IMR-90 (cell line): Measurements from ENCODE around the gene BIK. TPM values are rescaled to one million over a fixed set of nuclear protein-coding genes. Genes with fewer than 3 reads are reported as not detected.

Experiments used
- ATAC-seq: fragments of 200-7000 bp; cut with Tn5 transposase; 2 replicates; pipeline ENCODE4 v1.9.1; 2020; ENCODE audit warnings: low read depth, mild to moderate bottlenecking, moderate library complexity
- BruUV-seq: library from RNA; stranded (reverse); fragments of 400-500 nt; replicated peaks from 2 replicates; lab custom pipeline; 2021; lab: Mats Ljungman, UMichigan
- CTCF ChIA-PET: fragments of 300-600 bp; formaldehyde crosslinking; extraction: SDS; loops from one replicate; lab custom pipeline; 2021; ENCODE audit warnings: antibody characterized with exemption; lab: Yijun Ruan, JAX
- POLR2A ChIA-PET: fragments of 300-600 bp; sonication (Branson Sonifier 250); formaldehyde crosslinking; loops from one replicate; lab custom pipeline; 2022; ENCODE audit warnings: antibody characterized with exemption; ENCODE audit not compliant: unreplicated experiment; lab: Charles Lee
- DNase-seq: peaks from one replicate; pipeline ENCODE4 v3.0.0; 2013
- H2AFZ ChIP-seq: replicated peaks from 2 replicates; pipeline ENCODE3; 2013; ENCODE audit warnings: low read length, mild to moderate bottlenecking; ENCODE audit not compliant: poor library complexity
- H2AK5ac ChIP-seq: 2 replicates; pipeline ENCODE4 v1.6.1; 2013; ENCODE audit warnings: low read depth, low read length, inconsistent platforms
- H2AK9ac ChIP-seq: replicated peaks from 2 replicates; pipeline ENCODE3; 2013; ENCODE audit warnings: mild to moderate bottlenecking, low read depth, low read length, moderate library complexity; ENCODE audit not compliant: poor library complexity
- H2BK120ac ChIP-seq: 2 replicates; pipeline ENCODE4 v1.6.1; 2013; ENCODE audit warnings: low read depth, low read length, inconsistent platforms
- H2BK15ac ChIP-seq: 3 replicates; pipeline ENCODE4 v1.6.1; 2013; ENCODE audit warnings: low read depth, low read length, inconsistent platforms
- H2BK20ac ChIP-seq: 2 replicates; pipeline ENCODE4 v1.6.1; 2013; ENCODE audit warnings: low read depth, mild to moderate bottlenecking, inconsistent platforms, low read length, moderate library complexity
- H2BK5ac ChIP-seq: 2 replicates; pipeline ENCODE4 v1.6.1; 2013; ENCODE audit warnings: mild to moderate bottlenecking, low read depth, low read length, inconsistent platforms; ENCODE audit not compliant: poor library complexity, severe bottlenecking
- H3K14ac ChIP-seq: replicated peaks from 2 replicates; pipeline ENCODE4 v1.6.1; 2013; ENCODE audit warnings: low read depth, low read length, inconsistent platforms
- H3K18ac ChIP-seq: 2 replicates; pipeline ENCODE4 v1.6.1; 2013; ENCODE audit warnings: low read depth, low read length, control low read depth
- H3K23ac ChIP-seq: 2 replicates; pipeline ENCODE4 v1.6.1; 2013; ENCODE audit warnings: low read depth, low read length, inconsistent platforms
- H3K27ac ChIP-seq: 2 replicates; pipeline ENCODE4 v1.5.1; 2013; ENCODE audit warnings: mild to moderate bottlenecking, control low read depth, low read length; ENCODE audit not compliant: insufficient read depth
- H3K27me3 ChIP-seq: 2 replicates; pipeline ENCODE4 v1.6.1; 2013; ENCODE audit warnings: low read length; ENCODE audit not compliant: control insufficient read depth, insufficient read depth
- H3K36me3 ChIP-seq: 2 replicates; pipeline ENCODE4 v1.6.1; 2013; ENCODE audit warnings: low read length, mixed read lengths; ENCODE audit not compliant: control insufficient read depth, insufficient read depth
- H3K4ac ChIP-seq: 2 replicates; pipeline ENCODE4 v1.6.1; 2013; ENCODE audit warnings: low read depth, low read length, inconsistent platforms
- H3K4me1 ChIP-seq: 2 replicates; pipeline ENCODE4 v1.6.1; 2013; ENCODE audit warnings: low read length, mixed read lengths; ENCODE audit not compliant: control insufficient read depth, insufficient read depth
- H3K4me2 ChIP-seq: 2 replicates; pipeline ENCODE4 v1.6.1; 2013; ENCODE audit warnings: low read depth, mild to moderate bottlenecking, control low read depth, low read length, moderate library complexity
- H3K4me3 ChIP-seq: 2 replicates; pipeline ENCODE4 v1.5.1; 2013; ENCODE audit warnings: low read depth, mild to moderate bottlenecking, control low read depth, low read length, moderate library complexity; ENCODE audit not compliant: insufficient read depth
- H3K56ac ChIP-seq: 2 replicates; pipeline ENCODE4 v1.6.1; 2013; ENCODE audit warnings: low read length, inconsistent platforms; ENCODE audit not compliant: insufficient read depth; ENCODE audit errors: extremely low read depth
- H3K79me1 ChIP-seq, 2 experiments: 2 replicates each; pipeline ENCODE4 v1.6.1; 2013; ENCODE audit warnings: low read length in 2 of 2, inconsistent platforms in 1 of 2, low read depth in 1 of 2
- H3K9ac ChIP-seq: 2 replicates; pipeline ENCODE4 v1.6.1; 2013; ENCODE audit warnings: low read depth, low read length, control low read depth
- H3K9me1 ChIP-seq: 2 replicates; pipeline ENCODE4 v1.6.1; 2013; ENCODE audit warnings: low read length, inconsistent platforms; ENCODE audit not compliant: insufficient read depth
- H3K9me3 ChIP-seq: 2 replicates; pipeline ENCODE4 v1.6.1; 2013; ENCODE audit warnings: low read length; ENCODE audit not compliant: control insufficient read depth, insufficient read depth
- H4K20me1 ChIP-seq: 2 replicates; pipeline ENCODE4 v1.6.1; 2013; ENCODE audit warnings: low read length, inconsistent platforms; ENCODE audit not compliant: insufficient read depth
- H4K5ac ChIP-seq: 2 replicates; pipeline ENCODE4 v1.6.1; 2013; ENCODE audit warnings: mild to moderate bottlenecking, low read depth, low read length, control low read depth
- H4K8ac ChIP-seq, 2 experiments: 2 replicates each; pipeline ENCODE4 v1.6.1; 2013; ENCODE audit warnings: low read depth in 2 of 2, low read length in 2 of 2, control low read depth in 1 of 2, inconsistent platforms in 1 of 2
- H4K91ac ChIP-seq: 2 replicates; pipeline ENCODE4 v1.6.1; 2013; ENCODE audit warnings: low read depth, low read length, inconsistent platforms; ENCODE audit not compliant: insufficient read depth
- BHLHE40 ChIP-seq: fragments of 150-350 bp; IDR thresholded peaks from 2 replicates; pipeline ENCODE4 v1.6.1; 2016; ENCODE audit warnings: mild to moderate bottlenecking, low read depth, low read length
- CEBPB ChIP-seq: IDR thresholded peaks from 2 replicates; pipeline ENCODE4 v1.6.1; 2012; ENCODE audit warnings: low read depth, low read length, improper control_type of control experiment
- CHD1 ChIP-seq: IDR thresholded peaks from 2 replicates; pipeline ENCODE4 v1.6.1; 2012; ENCODE audit warnings: low read depth, low read length, improper control_type of control experiment
- FOS ChIP-seq: fragments of 150-350 bp; IDR thresholded peaks from 2 replicates; pipeline ENCODE4 v1.6.1; 2016; ENCODE audit warnings: low read depth, low read length
- MAFK ChIP-seq: IDR thresholded peaks from 2 replicates; pipeline ENCODE4 v1.6.1; 2012; ENCODE audit warnings: low read depth, low read length, improper control_type of control experiment
- MAZ ChIP-seq: IDR thresholded peaks from 2 replicates; pipeline ENCODE4 v1.6.1; 2012; ENCODE audit warnings: low read depth, mild to moderate bottlenecking, low read length, improper control_type of control experiment, moderate library complexity, borderline replicate concordance
- NFE2L2 ChIP-seq: fragments of 150-350 bp; IDR thresholded peaks from 2 replicates; pipeline ENCODE4 v1.6.1; 2016; ENCODE audit warnings: low read depth, mild to moderate bottlenecking, low read length
- POLR2A ChIP-seq: IDR thresholded peaks from 2 replicates; pipeline ENCODE4 v1.6.1; 2012; ENCODE audit warnings: mild to moderate bottlenecking, low read depth, low read length
- RAD21 ChIP-seq: IDR thresholded peaks from 2 replicates; pipeline ENCODE4 v1.6.1; 2012; ENCODE audit warnings: low read length, improper control_type of control experiment
- RFX5 ChIP-seq: IDR thresholded peaks from 2 replicates; pipeline ENCODE4 v1.8.0; 2012; ENCODE audit warnings: low read depth, mild to moderate bottlenecking, low read length, moderate library complexity
- SMC3 ChIP-seq: fragments of 150-350 bp; IDR thresholded peaks from 2 replicates; pipeline ENCODE4 v1.6.1; 2016; ENCODE audit warnings: low read depth, mild to moderate bottlenecking, antibody characterized with exemption, low read length, moderate library complexity
- WGBS, 2 experiments: methylation state at CpG; one replicate each; pipeline versions ENCODE4 v1.1.5 to v1.1.7; 2013; ENCODE audit warnings: missing lambda C conversion rate in 2 of 2; ENCODE audit not compliant: insufficient read length in 1 of 2; ENCODE audit errors: extremely low coverage in 2 of 2; 5-methylcytosine and 5-hydroxymethylcytosine counted together
- dilution Hi-C: fragments of 300-500 bp; cut with HindIII; formaldehyde crosslinking; loops from one replicate; pipeline ENCODE4 v1.14.3; 2018; ENCODE audit warnings: low sequenced_read_pairs; ENCODE audit not compliant: unreplicated experiment
- in situ Hi-C: fragments of 300-500 bp; cut with MboI; formaldehyde crosslinking; loops from 3 replicates; pipeline ENCODE4 v1.14.3; 2019; ENCODE audit warnings: low sequenced_read_pairs, inconsistent platforms, mixed read lengths
- intact Hi-C: fragments of 100-400 bp; cut with micrococcal nuclease; formaldehyde crosslinking; loops from 2 replicates; pipeline ENCODE4 v1.10.0; 2022
- polyA plus RNA-seq, 3 experiments: library from polyadenylated mRNA; depleted of rRNA; stranded (reverse); fragments of >200 nt; gene quantifications; 2 replicates each; pipeline ENCODE4 v1.2.3, GENCODE V29; 2012; ENCODE audit warnings: low replicate concordance in 1 of 3
- total RNA-seq: library from RNA; depleted of rRNA; stranded (reverse); fragments of >200 nt; gene quantifications from 2 replicates; pipeline ENCODE4 v1.2.3, GENCODE V29; 2012
- TF ChIP-seq, protein P1 (sequence below): conservative IDR thresholded peaks from 2 replicates; pipeline ENCODE4 v1.5.1; 2012; ENCODE audit warnings: mild to moderate bottlenecking, low read depth, low read length, improper control_type of control experiment
- TF ChIP-seq, protein P2 (sequence below): fragments of 150-350 bp; IDR thresholded peaks from 2 replicates; pipeline ENCODE4 v1.6.1; 2016; ENCODE audit warnings: low read depth, mild to moderate bottlenecking, low read length, moderate library complexity, borderline replicate concordance
- TF ChIP-seq, protein P3 (sequence below): fragments of 150-350 bp; IDR thresholded peaks from 2 replicates; pipeline ENCODE4 v1.6.1; 2017; ENCODE audit warnings: mild to moderate bottlenecking, antibody characterized with exemption, low read length, low read depth

BIK gene
- total and polyA plus RNA-seq, 2 of the 4 experiments (the other 2 are of a cell fraction) = 0.18 TPM; not detected in 1

DNA sequence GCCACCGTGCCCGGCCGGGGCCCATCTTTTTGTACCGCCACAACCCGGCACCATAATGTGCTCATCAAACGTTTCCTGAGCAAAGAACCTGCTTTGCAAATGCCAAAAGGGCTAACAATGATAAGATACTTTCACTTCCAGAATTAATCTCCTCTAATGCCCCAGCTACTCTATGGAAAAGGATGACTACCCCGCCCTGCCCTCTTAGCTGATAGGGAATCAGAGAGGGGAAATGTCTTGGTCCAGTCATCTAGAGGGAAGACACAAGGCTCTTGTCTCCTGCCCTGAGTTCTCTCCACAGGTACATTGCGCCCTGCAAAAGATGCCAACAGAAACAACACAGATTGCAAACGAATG is 21.9 kb upstream of the BIK start:
- 100% methylated on average over 4 of the region's 9 CpGs; no CpG with 5 or more reads in 1 of the 2 experiments for WGBS, 2 experiments
- peak overlapping the region; percentile 33; the same call in 1 of the 2 replicates for H3K18ac ChIP-seq
- no peak overlapping the region for H2BK15ac ChIP-seq
- H3K4ac ChIP-seq = peak overlapping the region; percentile 53
- peak overlapping the region; percentile 12; the same call in 1 of the 2 replicates for H3K56ac ChIP-seq
- H3K79me1 ChIP-seq = peaks cover 0 to 19% of the 10 kb centered on the region in 2 experiments; a peak in 2 of 4 replicates
- H2AFZ ChIP-seq = peak overlapping the region; percentile 98
- intact Hi-C loops (no loop called here), in situ Hi-C loops (no loop called here), dilution Hi-C loops (no loop called here)
- H3K36me3 ChIP-seq = no peaks in the 10 kb centered on the region
- H2AK5ac ChIP-seq = peak overlapping the region; percentile 11
- peak overlapping the region; percentile 76 to 85 for H4K8ac ChIP-seq
- peak overlapping the region; percentile 85 for H3K4me3 ChIP-seq
- H3K27me3 ChIP-seq = no peaks in the 10 kb centered on the region
- BruUV-seq = no TSS peak
- peak overlapping the region; percentile 8; the same call in 1 of the 2 replicates for H4K91ac ChIP-seq
- H3K23ac ChIP-seq = peak overlapping the region; percentile 63
- H4K20me1 ChIP-seq = no peaks in the 10 kb centered on the region
- no peak for DNase-seq
- no peak; the same call in 1 of the 2 replicates for ATAC-seq
- peak overlapping the region; percentile 70 for H3K9ac ChIP-seq
- peak overlapping the region; percentile 65 for H3K14ac ChIP-seq
- no peaks in the 10 kb centered on the region for H3K9me3 ChIP-seq
- TF ChIP-seq MAFK (no peak), RAD21 (no peak), NFE2L2 (no peak), CEBPB (no peak), MAZ (no peak), RFX5 (no peak), CHD1 (no peak), POLR2A (no peak), FOS (no peak), SMC3 (no peak), BHLHE40 (no peak)
- TF ChIP-seq, protein P1, sequence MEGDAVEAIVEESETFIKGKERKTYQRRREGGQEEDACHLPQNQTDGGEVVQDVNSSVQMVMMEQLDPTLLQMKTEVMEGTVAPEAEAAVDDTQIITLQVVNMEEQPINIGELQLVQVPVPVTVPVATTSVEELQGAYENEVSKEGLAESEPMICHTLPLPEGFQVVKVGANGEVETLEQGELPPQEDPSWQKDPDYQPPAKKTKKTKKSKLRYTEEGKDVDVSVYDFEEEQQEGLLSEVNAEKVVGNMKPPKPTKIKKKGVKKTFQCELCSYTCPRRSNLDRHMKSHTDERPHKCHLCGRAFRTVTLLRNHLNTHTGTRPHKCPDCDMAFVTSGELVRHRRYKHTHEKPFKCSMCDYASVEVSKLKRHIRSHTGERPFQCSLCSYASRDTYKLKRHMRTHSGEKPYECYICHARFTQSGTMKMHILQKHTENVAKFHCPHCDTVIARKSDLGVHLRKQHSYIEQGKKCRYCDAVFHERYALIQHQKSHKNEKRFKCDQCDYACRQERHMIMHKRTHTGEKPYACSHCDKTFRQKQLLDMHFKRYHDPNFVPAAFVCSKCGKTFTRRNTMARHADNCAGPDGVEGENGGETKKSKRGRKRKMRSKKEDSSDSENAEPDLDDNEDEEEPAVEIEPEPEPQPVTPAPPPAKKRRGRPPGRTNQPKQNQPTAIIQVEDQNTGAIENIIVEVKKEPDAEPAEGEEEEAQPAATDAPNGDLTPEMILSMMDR = no peak
- TF ChIP-seq, protein P2, sequence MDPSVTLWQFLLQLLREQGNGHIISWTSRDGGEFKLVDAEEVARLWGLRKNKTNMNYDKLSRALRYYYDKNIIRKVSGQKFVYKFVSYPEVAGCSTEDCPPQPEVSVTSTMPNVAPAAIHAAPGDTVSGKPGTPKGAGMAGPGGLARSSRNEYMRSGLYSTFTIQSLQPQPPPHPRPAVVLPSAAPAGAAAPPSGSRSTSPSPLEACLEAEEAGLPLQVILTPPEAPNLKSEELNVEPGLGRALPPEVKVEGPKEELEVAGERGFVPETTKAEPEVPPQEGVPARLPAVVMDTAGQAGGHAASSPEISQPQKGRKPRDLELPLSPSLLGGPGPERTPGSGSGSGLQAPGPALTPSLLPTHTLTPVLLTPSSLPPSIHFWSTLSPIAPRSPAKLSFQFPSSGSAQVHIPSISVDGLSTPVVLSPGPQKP = no peak
- TF ChIP-seq, protein P3, sequence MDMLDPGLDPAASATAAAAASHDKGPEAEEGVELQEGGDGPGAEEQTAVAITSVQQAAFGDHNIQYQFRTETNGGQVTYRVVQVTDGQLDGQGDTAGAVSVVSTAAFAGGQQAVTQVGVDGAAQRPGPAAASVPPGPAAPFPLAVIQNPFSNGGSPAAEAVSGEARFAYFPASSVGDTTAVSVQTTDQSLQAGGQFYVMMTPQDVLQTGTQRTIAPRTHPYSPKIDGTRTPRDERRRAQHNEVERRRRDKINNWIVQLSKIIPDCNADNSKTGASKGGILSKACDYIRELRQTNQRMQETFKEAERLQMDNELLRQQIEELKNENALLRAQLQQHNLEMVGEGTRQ = no peak
- H2BK120ac ChIP-seq = peak overlapping the region; percentile 20
- H2AK9ac ChIP-seq = peak overlapping the region; percentile 13
- peak overlapping the region; percentile 21 for H4K5ac ChIP-seq
- peak overlapping the region; percentile 60 for H2BK5ac ChIP-seq
- peak overlapping the region; percentile 64 for H3K27ac ChIP-seq
- H2BK20ac ChIP-seq = no peak overlapping the region
- POLR2A ChIA-PET = no interaction called here
- 0 out of 2 replicates have a peak, but pooled peaks cover 2% of the 10 kb centered on the region for H3K4me1 ChIP-seq
- H3K4me2 ChIP-seq = peak overlapping the region; percentile 96
- CTCF ChIA-PET = no interaction called here
- H3K9me1 ChIP-seq = peaks cover 14% of the 10 kb centered on the region
